ENCODE results near the gene FBLN7. TPM values are rescaled to one million over a fixed set of nuclear protein-coding genes. Genes with fewer than 3 reads are reported as not detected.

FBLN7 gene
- total and polyA plus RNA-seq, 4 donors: 0.60 to 2.4 (median 1.9) TPM

GRCh38 chr2:112159454-112159921, 21.3 kb downstream of the FBLN7 start:
- peaks cover 0 to 9% (median 0%) of the 10 kb centered on the region in 4 donors for H3K4me1 ChIP-seq (ENCODE audit: control insufficient read depth in 4 of 4, insufficient read depth in 4 of 4, low read length in 3 of 4)
- no peak overlapping the region for H3K9ac ChIP-seq (ENCODE audit: low read depth in 1 of 2, low read length in 2 of 2)
- WGBS: 98% methylated on average over 31 of the region's 31 CpGs
- no peak overlapping the region for H3K4me3 ChIP-seq (ENCODE audit: low read depth in 1 of 3, low read length in 3 of 3)
- no peaks in the 10 kb centered on the region for H3K9me3 ChIP-seq (ENCODE audit: control insufficient read depth in 4 of 4, low read length in 3 of 4)
- no peaks in the 10 kb centered on the region for H3K27me3 ChIP-seq (ENCODE audit: control insufficient read depth in 4 of 4, insufficient read depth in 4 of 4, low read length in 3 of 4)
- no peak overlapping the region for H3K27ac ChIP-seq (ENCODE audit: low read depth in 1 of 2, low read length in 2 of 2)
- H3K36me3 ChIP-seq (ENCODE audit: control insufficient read depth in 4 of 4, insufficient read depth in 3 of 4, low read depth in 1 of 4, low read length in 3 of 4): no peaks in the 10 kb centered on the region
- TF ChIP-seq HNF4G (IDR thresholded peaks at IDR 0.05): no peak
- TF ChIP-seq RAD21 (IDR thresholded peaks at IDR 0.05): no peak
- TF ChIP-seq ATF3 (IDR thresholded peaks at IDR 0.05): no peak
- TF ChIP-seq FOXA1 (IDR thresholded peaks at IDR 0.05): no peak
- no peak for TF ChIP-seq HNF4A (conservative IDR thresholded peaks at IDR 0.05)
- TF ChIP-seq ZBTB33 (IDR thresholded peaks at IDR 0.05): no peak
- no peak for TF ChIP-seq CTCF (IDR thresholded peaks at IDR 0.05; ENCODE audit: low read depth, low read length, missing input control)
- no peak for TF ChIP-seq FOXA2 (IDR thresholded peaks at IDR 0.05)
- TF ChIP-seq, protein P1, sequence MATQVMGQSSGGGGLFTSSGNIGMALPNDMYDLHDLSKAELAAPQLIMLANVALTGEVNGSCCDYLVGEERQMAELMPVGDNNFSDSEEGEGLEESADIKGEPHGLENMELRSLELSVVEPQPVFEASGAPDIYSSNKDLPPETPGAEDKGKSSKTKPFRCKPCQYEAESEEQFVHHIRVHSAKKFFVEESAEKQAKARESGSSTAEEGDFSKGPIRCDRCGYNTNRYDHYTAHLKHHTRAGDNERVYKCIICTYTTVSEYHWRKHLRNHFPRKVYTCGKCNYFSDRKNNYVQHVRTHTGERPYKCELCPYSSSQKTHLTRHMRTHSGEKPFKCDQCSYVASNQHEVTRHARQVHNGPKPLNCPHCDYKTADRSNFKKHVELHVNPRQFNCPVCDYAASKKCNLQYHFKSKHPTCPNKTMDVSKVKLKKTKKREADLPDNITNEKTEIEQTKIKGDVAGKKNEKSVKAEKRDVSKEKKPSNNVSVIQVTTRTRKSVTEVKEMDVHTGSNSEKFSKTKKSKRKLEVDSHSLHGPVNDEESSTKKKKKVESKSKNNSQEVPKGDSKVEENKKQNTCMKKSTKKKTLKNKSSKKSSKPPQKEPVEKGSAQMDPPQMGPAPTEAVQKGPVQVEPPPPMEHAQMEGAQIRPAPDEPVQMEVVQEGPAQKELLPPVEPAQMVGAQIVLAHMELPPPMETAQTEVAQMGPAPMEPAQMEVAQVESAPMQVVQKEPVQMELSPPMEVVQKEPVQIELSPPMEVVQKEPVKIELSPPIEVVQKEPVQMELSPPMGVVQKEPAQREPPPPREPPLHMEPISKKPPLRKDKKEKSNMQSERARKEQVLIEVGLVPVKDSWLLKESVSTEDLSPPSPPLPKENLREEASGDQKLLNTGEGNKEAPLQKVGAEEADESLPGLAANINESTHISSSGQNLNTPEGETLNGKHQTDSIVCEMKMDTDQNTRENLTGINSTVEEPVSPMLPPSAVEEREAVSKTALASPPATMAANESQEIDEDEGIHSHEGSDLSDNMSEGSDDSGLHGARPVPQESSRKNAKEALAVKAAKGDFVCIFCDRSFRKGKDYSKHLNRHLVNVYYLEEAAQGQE (IDR thresholded peaks at IDR 0.05): no peak
- TF ChIP-seq NR2F2 (IDR thresholded peaks at IDR 0.05): no peak
- TF ChIP-seq MAX (IDR thresholded peaks at IDR 0.05): no peak
- no peak for TF ChIP-seq EGR1 (IDR thresholded peaks at IDR 0.05; ENCODE audit: low read depth in 2 of 2)
- no peak for TF ChIP-seq TAF1 (conservative IDR thresholded peaks at IDR 0.05)
- no peak for TF ChIP-seq SP1 (IDR thresholded peaks at IDR 0.05)
- DNase-seq (ENCODE audit: low spot score): no peak
